ENCODE data around the gene SNX32. TPM values are rescaled to one million over a fixed set of nuclear protein-coding genes. Genes with fewer than 3 reads are reported as not detected.
"Not testable (repeated sequence)": the region's sequence is repeated elsewhere in the genome, so short reads cannot be mapped to it uniquely, and the experiment has no call there.

Gene SNX32
- total RNA-seq, 1 donor from 2014 or later = 2.9 TPM

GRCh38 chr11:65822776-65823528 lies 10.8 kb upstream of the SNX32 start:
- intact Hi-C loops (cut with micrococcal nuclease) = no loop called here

- intact Hi-C loops (cut with micrococcal nuclease) = no loop called here
Measured at GRCh38 chr11:65826984-65827735, 6.6 kb upstream of the SNX32 start.

GRCh38 chr11:65829459-65829858 lies 4.3 kb upstream of the SNX32 start:
- intact Hi-C loops (cut with micrococcal nuclease) = no loop called here

GRCh38 chr11:65832231-65832630 lies 1.5 kb upstream of the SNX32 start:
- intact Hi-C loops (cut with micrococcal nuclease) = not testable (repeated sequence)

GRCh38 chr11:65834202-65834601 lies 439 bp downstream of the SNX32 start:
- intact Hi-C loops (cut with micrococcal nuclease) = no loop called here

- intact Hi-C loops (cut with micrococcal nuclease) = no loop called here
Measured at GRCh38 chr11:65842144-65842543, 8.4 kb downstream of the SNX32 start.

- intact Hi-C loops (cut with micrococcal nuclease) = no loop called here
Measured at GRCh38 chr11:65843811-65844210, 10.0 kb downstream of the SNX32 start.

GRCh38 chr11:65844231-65844872 lies 10.6 kb downstream of the SNX32 start:
- intact Hi-C loops (cut with micrococcal nuclease) = no loop called here

- intact Hi-C loops (cut with micrococcal nuclease) = no loop called here
Measured at GRCh38 chr11:65847746-65848145, 14.0 kb downstream of the SNX32 start.

GRCh38 chr11:65848693-65849092 lies 14.9 kb downstream of the SNX32 start:
- intact Hi-C loops (cut with micrococcal nuclease) = not testable (repeated sequence)

GRCh38 chr11:65849366-65849765 lies 15.6 kb downstream of the SNX32 start:
- intact Hi-C loops (cut with micrococcal nuclease) = no loop called here

GRCh38 chr11:65849771-65850216 lies 16.0 kb downstream of the SNX32 start:
- intact Hi-C loops (cut with micrococcal nuclease) = no loop called here

GRCh38 chr11:65850217-65851082 lies 16.7 kb downstream of the SNX32 start:
- intact Hi-C loops (cut with micrococcal nuclease) = no loop called here

GRCh38 chr11:65851083-65851579 lies 17.4 kb downstream of the SNX32 start:
- intact Hi-C loops (cut with micrococcal nuclease) = no loop called here

GRCh38 chr11:65851811-65852507 lies 18.2 kb downstream of the SNX32 start:
- intact Hi-C loops (cut with micrococcal nuclease) = no loop called here

GRCh38 chr11:65852508-65853245 lies 18.9 kb downstream of the SNX32 start:
- intact Hi-C loops (cut with micrococcal nuclease) = no loop called here

- intact Hi-C loops (cut with micrococcal nuclease) = no loop called here
Measured at GRCh38 chr11:65853246-65853979, 19.6 kb downstream of the SNX32 start.

- intact Hi-C loops (cut with micrococcal nuclease) = no loop called here
Measured at GRCh38 chr11:65854161-65854592, 20.4 kb downstream of the SNX32 start.

Data from T-helper 1 cell treated with Interleukin-12 subunit alpha and Interleukin-12 subunit beta and Interleukin-4 antibody, amounts not matched to agents 30 ng/mL and 1 ng/mL, for 36 hours (primary cell).